NT2/D1 (cell line): ENCODE data around the gene DENND5B.
"Not testable (repeated sequence)": the region's sequence is repeated elsewhere in the genome, so short reads cannot be mapped to it uniquely, and the experiment has no call there.

ENCODE experiments used
- YY1 ChIP-seq: IDR thresholded peaks from 2 replicates; pipeline ENCODE4 v1.6.1; 2011; ENCODE audit not compliant: insufficient read length, insufficient read depth
- ZNF274 ChIP-seq: IDR thresholded peaks from 2 replicates; pipeline ENCODE4 v1.6.1; 2011; ENCODE audit warnings: mild to moderate bottlenecking, low read depth, low read length

- TF ChIP-seq ZNF274, YY1: not testable (repeated sequence)
These were observed 115.3 kb downstream of the DENND5B start for GRCh38 chr12:31475610-31476009.
